ENCODE results near the gene NPC1L1. TPM values are rescaled to one million over a fixed set of nuclear protein-coding genes. Genes with fewer than 3 reads are reported as not detected.

NPC1L1 gene
- total and polyA plus RNA-seq, 2 of the 4 experiments (the other 2 are of a cell fraction), result 0.07 TPM; not detected in 1

DNA sequence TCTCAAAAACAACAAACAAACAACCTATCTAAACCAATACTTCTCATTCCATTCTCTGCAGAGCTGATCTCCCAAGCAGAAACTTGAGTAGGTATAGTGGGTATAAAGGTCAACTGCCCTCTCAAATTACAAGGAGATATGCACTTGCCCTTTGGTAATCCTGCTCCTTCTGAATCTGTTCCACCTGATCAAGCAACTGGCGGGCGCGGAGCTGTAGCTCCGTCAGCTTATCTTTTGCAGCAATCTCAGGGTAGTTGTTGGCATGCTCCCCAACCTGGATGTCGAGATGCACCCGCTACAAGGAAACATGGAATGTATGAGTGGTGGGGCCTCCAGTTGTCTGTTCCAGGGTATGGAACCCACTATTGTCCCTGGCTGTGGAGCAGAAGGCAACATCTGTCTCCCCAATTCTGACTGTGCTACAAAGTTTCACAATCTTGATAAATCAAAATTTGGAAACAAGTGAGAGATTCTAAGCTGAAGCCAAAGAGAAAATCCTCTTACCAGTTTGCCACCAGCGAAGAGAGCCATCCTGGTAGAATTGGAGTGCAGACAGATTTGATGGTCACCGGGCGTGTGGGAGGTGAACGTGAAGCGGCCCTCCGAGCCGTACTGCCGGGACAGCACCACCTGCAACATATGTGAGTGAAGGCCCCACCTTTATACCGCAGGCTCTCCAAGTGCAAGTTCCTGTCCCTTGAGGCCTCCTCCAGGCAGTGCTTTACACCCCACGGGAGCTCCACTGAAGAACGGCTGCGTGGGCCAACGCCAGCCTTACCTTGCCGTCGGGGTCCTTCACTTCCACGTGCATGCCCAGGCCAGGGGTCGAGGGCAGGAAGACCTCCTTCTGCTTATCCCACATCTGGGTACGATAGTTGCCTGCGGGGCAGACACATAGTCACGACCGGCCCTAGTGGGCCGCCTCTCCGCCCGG is 40.1 kb upstream of the NPC1L1 start (continued):
- no peak for TF ChIP-seq CEBPB (IDR thresholded peaks at IDR 0.05; ENCODE audit: low read depth, low read length)
- no peak for TF ChIP-seq BHLHE40 (IDR thresholded peaks at IDR 0.05; ENCODE audit: low read depth, low read length)
- no peak for TF ChIP-seq MAFK (IDR thresholded peaks at IDR 0.05; ENCODE audit: low read depth, low read length)

- no peak overlapping the region for H3K4me3 ChIP-seq (ENCODE audit: insufficient read depth, low read depth, low read length)
- no peak overlapping the region for H2BK15ac ChIP-seq (ENCODE audit: low read depth, low read length)
- H3K4me1 ChIP-seq (ENCODE audit: control insufficient read depth, insufficient read depth, low read length), result peaks cover 10% of the 10 kb centered on the region
- ATAC-seq (ENCODE audit: low read depth), result no peak
- H3K27ac ChIP-seq (ENCODE audit: insufficient read depth, low read length), result no peak overlapping the region
- no peaks in the 10 kb centered on the region; the same call in 1 of the 2 replicates for H4K20me1 ChIP-seq (ENCODE audit: insufficient read depth, low read length)
- TF ChIP-seq NFE2L2 (IDR thresholded peaks at IDR 0.05; ENCODE audit: low read depth, low read length) (no peak), RCOR1 (IDR thresholded peaks at IDR 0.05; ENCODE audit: insufficient replicate concordance, low read length) (no peak), MAZ (IDR thresholded peaks at IDR 0.05; ENCODE audit: borderline replicate concordance, low read depth, low read length) (no peak), BHLHE40 (IDR thresholded peaks at IDR 0.05; ENCODE audit: low read depth, low read length) (no peak), RAD21 (IDR thresholded peaks at IDR 0.05; ENCODE audit: low read length) (no peak)
- H3K9ac ChIP-seq (ENCODE audit: low read depth, low read length), result no peak overlapping the region
- no peak overlapping the region for H2BK20ac ChIP-seq (ENCODE audit: low read depth, low read length)
- H2AK5ac ChIP-seq (ENCODE audit: low read depth, low read length), result no peak overlapping the region
- H2AK9ac ChIP-seq (replicated peaks; ENCODE audit: low read depth, low read length, poor library complexity), result no peak overlapping the region
- no peak overlapping the region for H4K8ac ChIP-seq (ENCODE audit: low read depth in 2 of 2, low read length in 2 of 2)
- BruUV-seq (replicated peaks), result no TSS peak
- CTCF ChIA-PET, result no interaction called here
- H3K27me3 ChIP-seq (ENCODE audit: control insufficient read depth, insufficient read depth, low read length), result no peaks in the 10 kb centered on the region
- peaks cover 17% of the 10 kb centered on the region for H3K9me1 ChIP-seq (ENCODE audit: insufficient read depth, low read length)
- in situ Hi-C loops (cut with MboI; ENCODE audit: low sequenced_read_pairs) (no loop called here), dilution Hi-C loops (cut with HindIII; ENCODE audit: low sequenced_read_pairs, unreplicated experiment) (no loop called here), intact Hi-C loops (cut with micrococcal nuclease) (no loop called here)
- no peak overlapping the region for H3K4ac ChIP-seq (ENCODE audit: low read depth, low read length)
- H2AFZ ChIP-seq (replicated peaks; ENCODE audit: low read length, poor library complexity), result no peak overlapping the region
- no peak overlapping the region for H3K14ac ChIP-seq (replicated peaks; ENCODE audit: low read depth, low read length)
- H3K9me3 ChIP-seq (ENCODE audit: control insufficient read depth, insufficient read depth, low read length), result no peaks in the 10 kb centered on the region
- DNase-seq, result no peak
- peaks cover 50 to 64% of the 10 kb centered on the region in 2 experiments for H3K79me1 ChIP-seq (ENCODE audit: low read depth in 1 of 2, low read length in 2 of 2)
- H2BK120ac ChIP-seq (ENCODE audit: low read depth, low read length), result no peak overlapping the region
- H4K5ac ChIP-seq (ENCODE audit: low read depth, low read length), result no peak overlapping the region
- H3K56ac ChIP-seq (ENCODE audit: extremely low read depth, insufficient read depth, low read length), result no peak overlapping the region
- H2BK5ac ChIP-seq (ENCODE audit: low read depth, low read length, poor library complexity, severe bottlenecking), result no peak overlapping the region
- H3K23ac ChIP-seq (ENCODE audit: low read depth, low read length), result no peak overlapping the region
- no peak overlapping the region for H3K18ac ChIP-seq (ENCODE audit: low read depth, low read length)
- peaks cover 36% of the 10 kb centered on the region for H3K36me3 ChIP-seq (ENCODE audit: control insufficient read depth, insufficient read depth, low read length)
- H4K91ac ChIP-seq (ENCODE audit: insufficient read depth, low read depth, low read length), result no peak overlapping the region
- no peak overlapping the region for H3K4me2 ChIP-seq (ENCODE audit: low read depth, low read length)
- WGBS, 2 experiments (ENCODE audit: extremely low coverage in 2 of 2, insufficient read length in 1 of 2), result no CpG with 5 or more reads among the region's 2 CpGs
- POLR2A ChIA-PET (ENCODE audit: unreplicated experiment), result interaction anchor here (0.6 kb wide), 1 partner anchor 109 kb away, joined by 5 read pairs; no protein-coding TSS in a partner anchor
Measured at GRCh38 chr7:44576228-44576627, 35.1 kb upstream of the NPC1L1 start.
